T-helper 9 cell (primary cell): Measurements from ENCODE around the gene ADRA1B.

Source experiments
- DNase-seq: peaks from one replicate; pipeline ENCODE4 v3.0.0-alpha.2; 2020
- total RNA-seq, 2 donors: gene quantifications; one replicate each; lab custom pipeline; 2026; lab: John Stamatoyannopoulos, UW

Gene ADRA1B
- total RNA-seq = 0 reads per million in 2 donors

- DNase-seq = peak; percentile 10
Measured at GRCh38 chr5:159915904-159916840, at the start of gene ADRA1B. TSS of gene ADRA1B (plus strand) at chr5:159916482. CDS start at chr5:159916906, 424 bp downstream.

DNA sequence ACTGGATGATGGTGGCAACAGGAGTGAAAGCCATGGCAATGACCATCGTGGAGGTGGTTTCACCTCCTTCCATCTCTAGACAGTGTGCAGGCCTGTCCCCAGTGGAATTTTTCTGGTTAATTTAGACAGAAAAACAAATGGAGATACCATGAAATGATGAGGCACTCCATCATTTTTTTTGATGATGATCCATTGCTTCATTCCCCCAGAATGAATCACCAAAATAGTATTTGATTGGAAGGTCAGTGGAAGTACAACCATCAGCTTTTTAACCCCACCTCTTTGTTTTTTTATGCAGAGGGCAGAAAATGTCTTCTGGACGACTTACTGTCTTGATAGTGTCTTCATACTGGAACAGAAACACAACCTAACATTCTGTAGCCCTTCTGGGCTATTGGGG, 42.6 kb upstream of the ADRA1B start:
- DNase-seq = no peak

DNA sequence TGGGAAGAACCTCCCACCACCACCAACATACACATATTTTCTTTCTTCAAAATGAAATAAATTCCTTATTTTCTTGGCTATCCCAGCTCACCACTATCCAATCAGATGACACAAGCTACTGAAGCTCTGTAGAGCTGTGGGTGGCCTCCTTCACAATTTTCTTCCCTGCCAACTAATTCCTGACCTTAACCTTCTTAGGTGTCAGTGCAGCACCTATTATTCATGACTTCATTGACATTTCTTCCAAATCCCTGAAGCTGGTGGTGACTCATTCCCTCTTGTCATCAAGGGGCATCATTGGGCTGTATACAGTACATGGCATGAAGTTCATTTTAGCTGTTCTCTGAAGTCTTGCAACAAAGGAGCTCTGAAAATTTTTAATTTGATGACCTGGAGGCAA, 42.0 kb upstream of the ADRA1B start:
- DNase-seq = no peak

GRCh38 chr5:159877016-159877415, 39.3 kb upstream of the ADRA1B start:
- DNase-seq = no peak

GRCh38 chr5:159877894-159878448, 38.3 kb upstream of the ADRA1B start:
- no peak for DNase-seq

- DNase-seq = no peak
Measured at GRCh38 chr5:159878988-159879471, 37.3 kb upstream of the ADRA1B start.

DNA sequence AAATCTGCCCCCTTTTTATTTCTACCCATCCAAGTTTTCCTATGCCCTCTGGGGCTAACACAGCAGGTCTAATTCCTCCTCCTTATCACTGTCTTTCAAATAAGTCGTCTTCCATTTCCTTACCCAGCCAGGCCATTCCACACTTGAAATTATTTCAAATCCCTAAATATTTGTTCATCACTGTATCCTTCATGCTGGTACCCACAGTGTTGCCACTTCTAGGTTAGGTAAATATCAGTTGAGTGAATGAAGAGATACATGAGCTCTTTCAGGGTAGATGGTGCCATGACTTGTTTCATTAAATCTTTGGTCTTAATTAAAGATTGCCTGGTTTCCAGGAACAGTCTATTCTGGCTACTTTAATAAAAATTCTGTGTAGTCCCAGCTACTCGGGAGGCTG, 35.6 kb upstream of the ADRA1B start:
- no peak for DNase-seq

DNA sequence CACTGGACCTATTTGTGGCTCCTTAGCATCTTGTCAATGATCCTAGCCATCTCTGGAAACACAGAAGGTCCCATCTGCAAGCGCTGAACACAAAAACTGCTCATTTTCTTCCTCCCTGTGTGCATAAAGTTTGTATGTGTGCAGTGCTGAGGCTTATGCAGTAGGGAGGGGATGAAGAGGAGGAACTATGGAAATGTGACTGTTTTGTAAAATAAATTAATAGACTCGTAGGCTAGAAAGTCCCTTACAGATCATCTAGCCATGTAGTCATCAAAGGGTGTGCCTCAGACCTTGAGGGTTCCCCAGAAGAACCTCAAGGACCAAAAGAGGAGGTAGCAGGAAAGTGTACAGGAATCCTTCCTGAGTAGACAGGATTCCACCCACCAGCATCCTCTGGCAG, 34.3 kb upstream of the ADRA1B start:
- DNase-seq = no peak

GRCh38 chr5:159883522-159883950, 32.7 kb upstream of the ADRA1B start:
- DNase-seq = no peak

DNA sequence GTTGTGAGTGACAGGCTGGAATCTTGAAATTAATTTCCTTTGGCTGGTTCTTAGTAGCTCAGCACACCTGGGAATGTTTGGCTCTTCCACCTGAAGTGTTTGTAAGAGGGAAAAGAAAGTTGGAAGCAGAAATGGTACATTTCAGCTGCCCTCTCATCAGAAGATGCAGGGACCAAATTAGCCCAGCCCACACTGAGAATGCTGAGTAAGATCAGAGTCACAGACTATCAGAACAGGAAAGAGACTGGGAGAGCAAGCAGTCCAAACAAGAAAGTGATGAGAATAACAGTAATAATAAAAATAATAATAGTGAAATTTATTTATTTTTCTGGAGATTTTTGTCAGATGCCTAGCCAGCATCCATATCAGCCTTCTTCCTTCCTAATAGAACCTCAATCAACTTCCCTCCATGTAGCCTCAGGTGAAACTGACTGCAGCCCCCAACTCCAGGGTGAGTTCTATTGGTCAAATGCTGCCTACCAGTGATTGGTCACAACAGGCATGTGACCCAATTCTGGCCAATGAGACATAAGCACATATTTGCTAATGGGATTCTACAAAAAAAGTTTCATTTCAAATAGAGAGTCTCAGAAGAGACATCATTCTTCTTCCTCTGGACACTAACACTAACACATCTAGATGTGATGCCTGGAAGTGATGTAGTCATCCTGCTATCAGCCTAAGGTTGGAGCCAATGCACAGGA, 31.2 kb upstream of the ADRA1B start:
- no peak for DNase-seq

GRCh38 chr5:159886296-159886695, 30.0 kb upstream of the ADRA1B start:
- DNase-seq = no peak

GRCh38 chr5:159887050-159887449, 29.2 kb upstream of the ADRA1B start:
- no peak for DNase-seq

DNA sequence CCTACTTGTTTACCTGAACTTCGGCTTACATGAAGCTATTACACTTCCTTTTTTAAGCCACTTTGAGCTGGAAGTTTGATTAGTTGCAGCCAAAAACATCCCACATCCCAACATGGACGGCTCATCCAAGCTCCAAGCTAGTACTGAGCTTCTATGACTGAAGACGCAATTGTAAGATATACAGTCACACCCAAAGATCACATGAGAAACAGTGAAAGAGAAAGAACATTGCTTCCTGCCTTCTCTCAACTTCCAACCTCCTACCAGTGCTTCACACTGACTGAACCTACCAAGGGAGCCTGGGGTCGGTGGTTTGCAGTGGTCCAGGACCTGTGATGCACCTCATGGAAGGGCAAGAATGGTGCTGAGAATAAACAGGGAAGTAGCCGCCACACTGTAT, 27.4 kb upstream of the ADRA1B start:
- DNase-seq = no peak

DNA sequence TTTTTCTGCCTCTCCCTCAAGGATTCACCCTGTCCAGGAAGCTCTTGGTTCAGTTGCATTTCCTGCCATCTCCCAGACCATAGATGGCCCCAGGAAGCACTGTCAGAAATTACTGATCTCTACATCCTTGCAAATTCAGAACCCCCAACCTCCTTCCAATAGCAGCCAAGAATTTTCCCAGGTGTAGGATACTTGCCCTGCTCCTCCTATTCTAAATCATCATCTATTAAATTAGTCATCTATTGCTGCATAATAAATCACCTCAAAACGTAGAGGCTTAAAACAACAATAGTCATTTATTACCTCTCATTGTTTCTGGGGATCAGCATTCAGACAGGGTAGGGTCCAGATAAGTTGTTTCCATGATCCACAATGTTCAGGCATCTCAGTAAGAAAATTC, 26.1 kb upstream of the ADRA1B start:
- no peak for DNase-seq

GRCh38 chr5:159891371-159891770, 24.9 kb upstream of the ADRA1B start:
- no peak for DNase-seq

GRCh38 chr5:159893040-159893695, 23.1 kb upstream of the ADRA1B start:
- no peak for DNase-seq

- no peak for DNase-seq
Measured at GRCh38 chr5:159894149-159894720, 22.0 kb upstream of the ADRA1B start.

GRCh38 chr5:159897786-159898393, 18.4 kb upstream of the ADRA1B start:
- DNase-seq = no peak

DNA sequence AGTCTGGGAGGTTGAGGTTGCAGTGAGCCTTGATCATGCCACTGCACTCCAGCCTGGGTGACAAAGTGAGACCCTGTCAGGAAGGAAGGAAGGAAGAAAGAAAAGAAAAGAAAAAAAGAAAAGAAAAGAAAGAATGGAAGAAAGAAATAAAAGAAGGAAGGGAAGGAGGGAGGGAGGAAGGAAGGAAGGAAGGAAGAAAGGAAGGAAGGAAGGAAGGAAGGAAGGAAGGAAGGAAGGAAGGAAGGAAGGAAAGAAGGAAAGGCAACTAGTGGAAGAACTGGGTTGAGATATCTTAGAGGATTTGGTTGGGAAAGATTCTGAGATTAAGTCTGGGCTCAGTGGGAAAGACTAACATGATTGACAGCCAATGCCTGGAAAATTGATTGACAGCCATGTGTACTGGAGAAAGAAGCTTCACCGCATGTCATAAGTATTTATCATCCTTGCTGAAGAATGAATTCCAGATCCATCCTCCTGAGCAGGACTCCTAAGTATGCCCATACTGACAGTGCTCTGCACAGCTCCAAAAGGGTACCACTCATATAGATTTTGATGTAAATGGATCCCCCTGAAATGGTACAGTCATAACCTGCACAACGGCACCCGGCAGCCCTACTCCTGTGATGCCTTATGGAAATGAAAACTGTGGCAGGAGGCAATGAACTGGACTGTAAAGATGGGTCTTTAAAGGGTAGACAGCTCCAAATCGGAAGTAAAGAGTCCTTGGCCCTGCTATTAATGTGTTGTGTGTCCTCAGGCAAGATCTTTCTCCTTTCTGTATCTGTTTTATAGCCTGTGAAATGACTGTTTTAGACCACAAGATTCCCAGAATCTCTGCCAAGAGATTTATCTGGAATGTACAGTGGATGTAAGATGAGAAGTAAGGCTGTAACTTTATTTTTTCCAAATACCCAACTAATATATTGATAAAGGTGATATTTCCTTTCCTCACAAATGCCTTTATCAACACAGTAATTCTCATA, 16.9 kb upstream of the ADRA1B start:
- DNase-seq = no peak

DNA sequence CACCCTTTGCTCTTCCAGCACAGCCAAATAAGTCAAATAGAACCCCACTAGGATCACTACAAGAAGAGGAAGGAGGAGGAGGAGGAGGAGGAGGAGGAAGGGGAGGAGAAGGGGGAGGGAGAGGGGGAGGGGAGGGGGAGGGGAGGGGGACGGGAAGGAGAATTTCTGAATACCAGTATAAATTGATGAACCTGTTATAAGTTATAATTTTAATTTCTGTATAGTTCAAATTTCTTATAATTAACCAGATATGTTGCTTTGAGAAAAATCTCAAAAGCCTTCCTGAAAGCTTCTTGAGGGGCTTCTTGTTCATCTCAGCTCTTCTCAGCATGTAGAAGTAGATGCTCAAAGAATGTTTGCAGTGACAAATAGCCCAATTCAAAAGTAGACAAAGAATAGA, 15.0 kb upstream of the ADRA1B start:
- DNase-seq = no peak

DNA sequence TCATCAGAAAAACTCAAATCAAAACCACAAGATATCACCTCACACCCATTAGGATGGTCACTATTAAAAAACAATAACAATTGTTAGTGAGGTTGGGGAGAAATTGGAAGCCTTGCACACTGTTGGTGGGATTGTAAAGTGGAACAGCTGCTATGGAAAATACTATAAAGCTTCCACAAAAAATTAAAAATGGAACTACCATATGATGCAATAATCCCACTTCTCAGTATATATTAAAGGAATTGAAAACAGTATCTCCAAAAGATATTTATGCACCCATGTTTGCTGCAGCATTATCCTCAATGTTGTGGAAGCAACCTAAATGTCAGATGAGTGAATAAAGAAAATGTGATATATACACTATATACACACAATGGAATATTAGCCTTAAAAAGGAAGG, 14.5 kb upstream of the ADRA1B start:
- DNase-seq = no peak
